ENCODE measurements around the gene GNAQ. TPM values are rescaled to one million over a fixed set of nuclear protein-coding genes. Genes with fewer than 3 reads are reported as not detected.

The GNAQ gene
- total RNA-seq, 4 donors from 2014 or later, result 18.1 to 35.1 (median 24.0) TPM

- DNase-seq, result no peak
- TF ChIP-seq CTCF (IDR thresholded peaks at IDR 0.05), result no peak
- no peak for TF ChIP-seq POLR2A (IDR thresholded peaks at IDR 0.05)
- no peak overlapping the region for H3K4me3 ChIP-seq
- H3K9me3 ChIP-seq, result peaks cover 0 to under 1% (median 0%) of the 10 kb centered on the region in 3 donors
- intact Hi-C loops (cut with DNase I), result no loop called here
- H3K27ac ChIP-seq, result no peak overlapping the region
- H3K4me1 ChIP-seq, result no peaks in the 10 kb centered on the region
- H3K36me3 ChIP-seq, result peaks cover 0 to 37% (median 0%) of the 10 kb centered on the region in 3 donors
- 80 to 83% methylated on average over 5 of the region's 5 CpGs for WGBS, 2 donors
- no peaks in the 10 kb centered on the region for H3K27me3 ChIP-seq
Observed at GRCh38 chr9:77772646-77773045, 259.0 kb downstream of the GNAQ start.

GRCh38 chr9:77771171-77771570, 260.4 kb downstream of the GNAQ start:
- H3K36me3 ChIP-seq, result peaks cover 0 to 25% (median 0%) of the 10 kb centered on the region in 3 donors
- H3K4me3 ChIP-seq, result no peak overlapping the region
- H3K27me3 ChIP-seq, result no peaks in the 10 kb centered on the region
- WGBS, 2 donors, result 85 to 92% methylated on average over 3 of the region's 3 CpGs
- no peaks in the 10 kb centered on the region for H3K9me3 ChIP-seq
- intact Hi-C loops (cut with DNase I), result no loop called here
- H3K4me1 ChIP-seq, result no peaks in the 10 kb centered on the region
- H3K27ac ChIP-seq, result no peak overlapping the region
- no peak for DNase-seq
- TF ChIP-seq CTCF (IDR thresholded peaks at IDR 0.05), result no peak
- TF ChIP-seq POLR2A (IDR thresholded peaks at IDR 0.05), result no peak

- Histone ChIP-seq H3K27me3 (no peaks in the 10 kb centered on the region), H3K4me1 (no peaks in the 10 kb centered on the region), H3K27ac (no peak overlapping the region), H3K9me3 (no peaks in the 10 kb centered on the region), H3K36me3 (peaks cover 0 to 16% (median 0%) of the 10 kb centered on the region in 3 donors), H3K4me3 (no peak overlapping the region)
- DNase-seq, result no peak
- WGBS, 2 donors, result 71 to 79% methylated on average over 6 of the region's 6 CpGs
- intact Hi-C loops (cut with DNase I), result no loop called here
- no peak for TF ChIP-seq POLR2A (IDR thresholded peaks at IDR 0.05)
- no peak for TF ChIP-seq CTCF (IDR thresholded peaks at IDR 0.05)
Observed at GRCh38 chr9:77770340-77770739, 261.3 kb downstream of the GNAQ start.

GRCh38 chr9:77769246-77769645, 262.4 kb downstream of the GNAQ start:
- Histone ChIP-seq H3K4me3 (no peak overlapping the region), H3K9me3 (no peaks in the 10 kb centered on the region), H3K36me3 (peaks cover 0 to 14% (median 0%) of the 10 kb centered on the region in 3 donors), H3K27me3 (no peaks in the 10 kb centered on the region), H3K27ac (no peak overlapping the region), H3K4me1 (no peaks in the 10 kb centered on the region)
- no peak for DNase-seq
- WGBS, 2 donors, result 75 to 77% methylated on average over 5 of the region's 5 CpGs
- no peak for TF ChIP-seq POLR2A (IDR thresholded peaks at IDR 0.05)
- no peak for TF ChIP-seq CTCF (IDR thresholded peaks at IDR 0.05)
- intact Hi-C loops (cut with DNase I), result no loop called here

- Histone ChIP-seq H3K36me3 (peaks cover 0 to 4% (median 0%) of the 10 kb centered on the region in 3 donors), H3K27me3 (no peaks in the 10 kb centered on the region), H3K4me3 (no peak overlapping the region), H3K27ac (no peak overlapping the region), H3K4me1 (no peaks in the 10 kb centered on the region), H3K9me3 (no peaks in the 10 kb centered on the region)
- intact Hi-C loops (cut with DNase I), result no loop called here
- WGBS, 2 donors, result 65 to 67% methylated on average over 3 of the region's 3 CpGs
- DNase-seq, result no peak
- TF ChIP-seq CTCF (IDR thresholded peaks at IDR 0.05), result no peak
- TF ChIP-seq POLR2A (IDR thresholded peaks at IDR 0.05), result no peak
Observed at GRCh38 chr9:77766587-77766986, 265.0 kb downstream of the GNAQ start.
